PC-3 (cell line): ENCODE data around the gene ATP6V1G1.

Experiments used
- EZH2 ChIP-seq: fragments of 300-600 bp; sonication (generic); IDR thresholded peaks from one replicate; pipeline ENCODE4 v1.6.1; 2017; ENCODE audit warnings: antibody characterized with exemption, mild to moderate bottlenecking, low read length; ENCODE audit not compliant: unreplicated experiment
- EZH2phosphoT487 ChIP-seq: fragments of 300-600 bp; sonication (generic); IDR thresholded peaks from 2 replicates; pipeline ENCODE4 v1.6.1; 2018; ENCODE audit warnings: mild to moderate bottlenecking, antibody characterized with exemption, low read length, borderline replicate concordance
- TF ChIP-seq, protein P1 (sequence below): fragments of 300-600 bp; sonication (generic); conservative IDR thresholded peaks from 2 replicates; pipeline ENCODE4 v1.5.1; 2017; ENCODE audit warnings: antibody characterized with exemption, low read depth, mild to moderate bottlenecking, low read length

DNA sequence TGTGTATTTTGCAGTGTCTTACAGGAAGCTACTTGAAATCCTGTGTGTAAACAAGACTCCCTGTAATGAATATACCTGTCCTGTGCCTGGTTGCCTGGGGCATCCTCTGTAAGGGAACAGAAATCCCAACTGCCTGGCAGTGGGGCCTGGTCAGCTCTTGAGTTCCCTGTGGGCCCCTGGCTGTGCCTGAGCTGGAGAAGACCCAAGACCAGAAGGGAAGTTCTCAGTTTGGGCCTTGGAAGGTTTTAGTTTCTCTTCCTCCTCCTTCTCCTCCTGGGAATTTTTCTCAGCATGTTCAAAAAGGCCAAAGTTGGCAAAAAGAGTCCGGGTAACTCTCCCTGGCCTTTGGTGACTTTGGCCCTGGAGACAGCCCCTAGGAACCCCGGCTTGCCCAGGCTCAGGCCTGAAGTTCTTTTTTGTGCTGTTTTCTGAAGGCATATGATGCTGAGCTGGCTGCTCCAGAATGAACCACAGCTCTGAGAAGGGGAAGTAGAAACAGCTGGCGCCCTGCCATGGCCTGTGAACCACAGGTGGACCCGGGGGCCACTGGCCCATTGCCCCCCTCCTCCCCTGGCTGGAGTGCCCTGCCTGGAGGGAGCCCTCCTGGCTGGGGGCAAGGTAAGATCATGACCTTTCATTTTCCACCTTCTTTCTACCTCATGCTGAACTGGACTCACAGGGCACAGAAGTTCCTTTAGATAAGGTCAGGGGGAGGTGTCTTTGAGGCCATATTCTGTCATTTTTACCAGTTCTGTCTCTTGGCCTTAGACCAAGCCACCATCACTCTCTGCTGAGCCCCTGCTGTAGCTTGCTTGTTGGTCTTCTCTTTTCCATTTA lies 29.3 kb downstream of the ATP6V1G1 start:
- no peak for TF ChIP-seq EZH2
- TF ChIP-seq, protein P1, sequence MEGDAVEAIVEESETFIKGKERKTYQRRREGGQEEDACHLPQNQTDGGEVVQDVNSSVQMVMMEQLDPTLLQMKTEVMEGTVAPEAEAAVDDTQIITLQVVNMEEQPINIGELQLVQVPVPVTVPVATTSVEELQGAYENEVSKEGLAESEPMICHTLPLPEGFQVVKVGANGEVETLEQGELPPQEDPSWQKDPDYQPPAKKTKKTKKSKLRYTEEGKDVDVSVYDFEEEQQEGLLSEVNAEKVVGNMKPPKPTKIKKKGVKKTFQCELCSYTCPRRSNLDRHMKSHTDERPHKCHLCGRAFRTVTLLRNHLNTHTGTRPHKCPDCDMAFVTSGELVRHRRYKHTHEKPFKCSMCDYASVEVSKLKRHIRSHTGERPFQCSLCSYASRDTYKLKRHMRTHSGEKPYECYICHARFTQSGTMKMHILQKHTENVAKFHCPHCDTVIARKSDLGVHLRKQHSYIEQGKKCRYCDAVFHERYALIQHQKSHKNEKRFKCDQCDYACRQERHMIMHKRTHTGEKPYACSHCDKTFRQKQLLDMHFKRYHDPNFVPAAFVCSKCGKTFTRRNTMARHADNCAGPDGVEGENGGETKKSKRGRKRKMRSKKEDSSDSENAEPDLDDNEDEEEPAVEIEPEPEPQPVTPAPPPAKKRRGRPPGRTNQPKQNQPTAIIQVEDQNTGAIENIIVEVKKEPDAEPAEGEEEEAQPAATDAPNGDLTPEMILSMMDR = no peak
- no peak for TF ChIP-seq EZH2phosphoT487
